Stimulated activated CD4-positive, alpha-beta T cell treated with anti-CD3 and anti-CD28 coated beads, TNF-alpha, amount 100 ng/mL, for 1 hour (primary cell): ENCODE results near the gene WDR12.
"Not testable (repeated sequence)": the region's sequence is repeated elsewhere in the genome, so short reads cannot be mapped to it uniquely, and the experiment has no call there.

Experiments used
- DNase-seq, 3 donors: peaks; one replicate each; pipeline ENCODE4 v3.0.0-alpha.2; 2020; ENCODE audit warnings: low read depth in 3 of 3, low spot score in 1 of 3

Gene WDR12

GRCh38 chr2:202911512-202912341 lies at the start of gene WDR12, which contains the start of gene CARF:
Gene WDR12 (minus strand): TSS chr2:202911673. CDS start chr2:202911476, 197 bp downstream.
Gene CARF (plus strand): TSS chr2:202912275. CDS start chr2:202941903, 29,628 bp downstream.
- peak; percentile 64 to 78 (median 73) for DNase-seq

- no peak for DNase-seq
Observed at GRCh38 chr2:202960524-202960923, 49.1 kb upstream of the WDR12 start.

GRCh38 chr2:202950592-202950991 lies 39.1 kb upstream of the WDR12 start:
- DNase-seq = no peak

- not testable (repeated sequence) for DNase-seq
Observed at GRCh38 chr2:202949333-202949732, 37.9 kb upstream of the WDR12 start.

GRCh38 chr2:202945497-202945896 lies 34.0 kb upstream of the WDR12 start:
- no peak for DNase-seq

GRCh38 chr2:202944816-202945215 lies 33.3 kb upstream of the WDR12 start:
- DNase-seq = no peak

GRCh38 chr2:202944408-202944807 lies 32.9 kb upstream of the WDR12 start:
- DNase-seq = no peak

- no peak for DNase-seq
Observed at GRCh38 chr2:202941771-202942170, 30.3 kb upstream of the WDR12 start.

- no peak for DNase-seq
Observed at GRCh38 chr2:202938960-202939359, 27.5 kb upstream of the WDR12 start.

- DNase-seq = no peak
Observed at GRCh38 chr2:202934456-202934855, 23.0 kb upstream of the WDR12 start.

- DNase-seq = no peak
Observed at GRCh38 chr2:202933958-202934357, 22.5 kb upstream of the WDR12 start.

GRCh38 chr2:202933139-202933510 lies 21.7 kb upstream of the WDR12 start:
- DNase-seq = no peak

- DNase-seq = no peak
Observed at GRCh38 chr2:202932425-202933138, 21.1 kb upstream of the WDR12 start.

GRCh38 chr2:202918860-202919259 lies 7.4 kb upstream of the WDR12 start:
- no peak for DNase-seq

- not testable (repeated sequence) for DNase-seq
Observed at GRCh38 chr2:202912342-202913201, 1.1 kb upstream of the WDR12 start.

- DNase-seq = no peak
Observed at GRCh38 chr2:202911203-202911511, 316 bp downstream of the WDR12 start.

GRCh38 chr2:202910698-202911097 lies 775 bp downstream of the WDR12 start:
- DNase-seq = no peak

- DNase-seq = not testable (repeated sequence)
Observed at GRCh38 chr2:202910250-202910649, 1.2 kb downstream of the WDR12 start.

GRCh38 chr2:202909394-202910192 lies 1.9 kb downstream of the WDR12 start:
- DNase-seq = no peak

- DNase-seq = no peak
Observed at GRCh38 chr2:202908186-202908585, 3.3 kb downstream of the WDR12 start.

GRCh38 chr2:202905507-202905906 lies 6.0 kb downstream of the WDR12 start:
- DNase-seq = not testable (repeated sequence)
